Astrocyte (in vitro differentiated cells and primary cell): ENCODE data around the gene COL27A1. TPM values are rescaled to one million over a fixed set of nuclear protein-coding genes. Genes with fewer than 3 reads are reported as not detected.

ENCODE experiments used
- DNase-seq: peaks from one replicate; pipeline ENCODE4 v3.0.0-alpha.2; 2010; ENCODE audit warnings: low read depth
- FAIRE-seq: peaks from 2 replicates; lab custom pipeline; 2011; peaks lifted over from hg19 to GRCh38; lab: Jason Lieb, UNC
- H2AFZ ChIP-seq: 2 replicates; pipeline ENCODE4 v1.6.0; 2012; ENCODE audit warnings: low read depth, low read length, inconsistent platforms
- H3K27ac ChIP-seq: 2 replicates; pipeline ENCODE4 v1.5.1; 2011; ENCODE audit warnings: low read depth, low read length, inconsistent platforms
- H3K27me3 ChIP-seq: 2 replicates; pipeline ENCODE4 v1.6.0; 2011; ENCODE audit warnings: low read length, inconsistent platforms; ENCODE audit not compliant: insufficient read depth
- H3K36me3 ChIP-seq: 2 replicates; pipeline ENCODE4 v1.5.1; 2011; ENCODE audit warnings: low read length, inconsistent platforms; ENCODE audit not compliant: insufficient read depth
- H3K4me1 ChIP-seq: 2 replicates; pipeline ENCODE4 v1.5.1; 2011; ENCODE audit warnings: low read length, inconsistent platforms; ENCODE audit not compliant: insufficient read depth
- H3K4me2 ChIP-seq: 2 replicates; pipeline ENCODE4 v1.6.0; 2012; ENCODE audit warnings: low read length, inconsistent platforms
- H3K4me3 ChIP-seq: 2 replicates; pipeline ENCODE4 v1.5.1; 2011; ENCODE audit warnings: low read depth, mild to moderate bottlenecking, low read length, inconsistent platforms; ENCODE audit not compliant: insufficient read depth
- H3K79me2 ChIP-seq: 2 replicates; pipeline ENCODE4 v1.6.0; 2012; ENCODE audit warnings: mild to moderate bottlenecking, low read length, inconsistent platforms; ENCODE audit not compliant: insufficient read depth
- H3K9ac ChIP-seq: 2 replicates; pipeline ENCODE4 v1.6.0; 2012; ENCODE audit warnings: mild to moderate bottlenecking, low read length, inconsistent platforms
- H3K9me3 ChIP-seq: 2 replicates; pipeline ENCODE4 v1.5.1; 2012; ENCODE audit warnings: low read depth, mild to moderate bottlenecking, low read length, inconsistent platforms; ENCODE audit not compliant: insufficient read depth
- H4K20me1 ChIP-seq: 2 replicates; pipeline ENCODE4 v1.6.0; 2012; ENCODE audit warnings: low read length, inconsistent platforms; ENCODE audit not compliant: insufficient read depth
- H3K27ac Mint-ChIP-seq: one replicate; pipeline ENCODE4 v1.8.0; 2021; ENCODE audit warnings: mild to moderate bottlenecking, mixed read lengths; ENCODE audit not compliant: unreplicated experiment
- H3K27me3 Mint-ChIP-seq: one replicate; pipeline ENCODE4 v1.8.0; 2021; ENCODE audit warnings: low read depth, mixed read lengths; ENCODE audit not compliant: unreplicated experiment
- H3K36me3 Mint-ChIP-seq: one replicate; pipeline ENCODE4 v1.8.0; 2021; ENCODE audit warnings: low read depth, mixed read lengths; ENCODE audit not compliant: unreplicated experiment
- H3K4me1 Mint-ChIP-seq: one replicate; pipeline ENCODE4 v1.8.0; 2021; ENCODE audit warnings: low read depth, mixed read lengths; ENCODE audit not compliant: unreplicated experiment
- H3K4me3 Mint-ChIP-seq: one replicate; pipeline ENCODE4 v1.8.0; 2021; ENCODE audit warnings: mild to moderate bottlenecking, moderate library complexity, mixed read lengths; ENCODE audit not compliant: unreplicated experiment
- H3K9me3 Mint-ChIP-seq: one replicate; pipeline ENCODE4 v1.8.0; 2021; ENCODE audit warnings: mild to moderate bottlenecking, mixed read lengths; ENCODE audit not compliant: unreplicated experiment
- CTCF ChIP-seq: IDR thresholded peaks from 2 replicates; pipeline ENCODE4 v1.5.1; 2011; ENCODE audit warnings: low read depth, mild to moderate bottlenecking, inconsistent platforms, low read length, moderate library complexity; ENCODE audit not compliant: insufficient read depth
- EZH2 ChIP-seq: IDR thresholded peaks from 2 replicates; pipeline ENCODE4 v1.6.1; 2012; ENCODE audit warnings: mild to moderate bottlenecking, low read length, inconsistent platforms; ENCODE audit not compliant: insufficient read depth
- total RNA-seq: library from RNA; stranded (reverse); gene quantifications from 2 replicates; pipeline ENCODE4 v1.2.1, GENCODE V29; 2021

COL27A1 gene
- total RNA-seq, 1 donor from 2014 or later = 31.2 TPM

- Mint-ChIP-seq H3K36me3 (peaks cover 30% of the 10 kb centered on the region), H3K27ac (peak overlapping the region; percentile 93), H3K9me3 (no peaks in the 10 kb centered on the region), H3K4me1 (peaks cover 22% of the 10 kb centered on the region), H3K27me3 (no peaks in the 10 kb centered on the region), H3K4me3 (no peak overlapping the region)
- Histone ChIP-seq H3K36me3 (peaks cover 12% of the 10 kb centered on the region), H3K4me1 (peaks cover 15% of the 10 kb centered on the region), H3K9ac (peak overlapping the region; percentile 26), H3K27me3 (no peaks in the 10 kb centered on the region), H3K9me3 (no peaks in the 10 kb centered on the region), H3K79me2 (no peaks in the 10 kb centered on the region), H3K4me3 (no peak overlapping the region), H2AFZ (no peak overlapping the region), H3K27ac (peak overlapping the region; percentile 32), H4K20me1 (no peaks in the 10 kb centered on the region), H3K4me2 (no peak overlapping the region)
- no peak for FAIRE-seq
- no peak for DNase-seq
- TF ChIP-seq EZH2 (no peak), CTCF (no peak)
Measured at GRCh38 chr9:114349713-114350480, 194.6 kb downstream of the COL27A1 start.

GRCh38 chr9:114350636-114351401 is 195.5 kb downstream of the COL27A1 start:
- peaks cover 12% of the 10 kb centered on the region for H3K36me3 ChIP-seq
- no peaks in the 10 kb centered on the region for H4K20me1 ChIP-seq
- H3K27me3 ChIP-seq = no peaks in the 10 kb centered on the region
- Mint-ChIP-seq H3K36me3 (peaks cover 30% of the 10 kb centered on the region), H3K9me3 (no peaks in the 10 kb centered on the region), H3K4me1 (peaks cover 22% of the 10 kb centered on the region), H3K27me3 (no peaks in the 10 kb centered on the region), H3K27ac (no peak overlapping the region), H3K4me3 (no peak overlapping the region)
- H3K4me1 ChIP-seq = peaks cover 15% of the 10 kb centered on the region
- DNase-seq = no peak
- no peak overlapping the region for H3K4me3 ChIP-seq
- no peak overlapping the region for H3K27ac ChIP-seq
- no peak overlapping the region for H3K4me2 ChIP-seq
- H2AFZ ChIP-seq = no peak overlapping the region
- TF ChIP-seq CTCF (no peak), EZH2 (no peak)
- no peaks in the 10 kb centered on the region for H3K9me3 ChIP-seq
- H3K9ac ChIP-seq = no peak overlapping the region
- FAIRE-seq = no peak
- H3K79me2 ChIP-seq = no peaks in the 10 kb centered on the region
